GM12864 (cell line): ENCODE results near the gene RPS14.
A peak's percentile ranks its signal among the peaks of the same experiment; 100 is the strongest.

Experiments used
- DNase-seq: peaks from one replicate; pipeline ENCODE4 v3.0.0-alpha.2; 2011; ENCODE audit warnings: low read depth
- H3K4me3 ChIP-seq: 2 replicates; pipeline ENCODE4 v1.5.1; 2011; ENCODE audit warnings: mild to moderate bottlenecking, low read depth, low read length, control low read depth
- TF ChIP-seq, protein P1 (sequence below): IDR thresholded peaks from 2 replicates; pipeline ENCODE4 v1.5.1; 2011; ENCODE audit warnings: low read depth, mild to moderate bottlenecking, moderate library complexity, low read length, control low read depth, inconsistent platforms; ENCODE audit errors: missing control alignments

RPS14 gene

DNA sequence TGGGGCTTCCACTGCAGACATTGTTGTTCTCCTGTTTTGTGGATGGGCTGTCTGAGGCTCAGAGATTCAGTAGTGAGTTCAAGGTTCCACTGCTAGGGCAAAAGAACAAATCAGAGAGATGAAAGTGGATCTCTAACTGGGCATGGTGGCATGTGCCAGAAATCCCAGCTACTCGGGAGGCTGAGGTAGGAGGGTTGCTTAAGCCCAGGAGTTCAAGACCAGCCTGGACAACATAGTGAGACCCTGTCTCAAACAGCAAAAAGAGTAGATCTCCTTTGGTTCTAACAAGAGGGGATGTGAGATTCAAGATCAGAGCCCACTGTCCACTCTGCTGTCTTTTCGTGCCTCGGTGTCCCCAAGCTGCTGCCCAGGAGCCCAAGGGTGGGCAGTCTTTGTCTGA is 46.6 kb upstream of the RPS14 start:
- no peak overlapping the region for H3K4me3 ChIP-seq
- TF ChIP-seq, protein P1, sequence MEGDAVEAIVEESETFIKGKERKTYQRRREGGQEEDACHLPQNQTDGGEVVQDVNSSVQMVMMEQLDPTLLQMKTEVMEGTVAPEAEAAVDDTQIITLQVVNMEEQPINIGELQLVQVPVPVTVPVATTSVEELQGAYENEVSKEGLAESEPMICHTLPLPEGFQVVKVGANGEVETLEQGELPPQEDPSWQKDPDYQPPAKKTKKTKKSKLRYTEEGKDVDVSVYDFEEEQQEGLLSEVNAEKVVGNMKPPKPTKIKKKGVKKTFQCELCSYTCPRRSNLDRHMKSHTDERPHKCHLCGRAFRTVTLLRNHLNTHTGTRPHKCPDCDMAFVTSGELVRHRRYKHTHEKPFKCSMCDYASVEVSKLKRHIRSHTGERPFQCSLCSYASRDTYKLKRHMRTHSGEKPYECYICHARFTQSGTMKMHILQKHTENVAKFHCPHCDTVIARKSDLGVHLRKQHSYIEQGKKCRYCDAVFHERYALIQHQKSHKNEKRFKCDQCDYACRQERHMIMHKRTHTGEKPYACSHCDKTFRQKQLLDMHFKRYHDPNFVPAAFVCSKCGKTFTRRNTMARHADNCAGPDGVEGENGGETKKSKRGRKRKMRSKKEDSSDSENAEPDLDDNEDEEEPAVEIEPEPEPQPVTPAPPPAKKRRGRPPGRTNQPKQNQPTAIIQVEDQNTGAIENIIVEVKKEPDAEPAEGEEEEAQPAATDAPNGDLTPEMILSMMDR = no peak
- no peak for DNase-seq

GRCh38 chr5:150492621-150493020 is 43.1 kb upstream of the RPS14 start:
- no peak for DNase-seq
- no peak overlapping the region for H3K4me3 ChIP-seq
- TF ChIP-seq, protein P1 = no peak

DNA sequence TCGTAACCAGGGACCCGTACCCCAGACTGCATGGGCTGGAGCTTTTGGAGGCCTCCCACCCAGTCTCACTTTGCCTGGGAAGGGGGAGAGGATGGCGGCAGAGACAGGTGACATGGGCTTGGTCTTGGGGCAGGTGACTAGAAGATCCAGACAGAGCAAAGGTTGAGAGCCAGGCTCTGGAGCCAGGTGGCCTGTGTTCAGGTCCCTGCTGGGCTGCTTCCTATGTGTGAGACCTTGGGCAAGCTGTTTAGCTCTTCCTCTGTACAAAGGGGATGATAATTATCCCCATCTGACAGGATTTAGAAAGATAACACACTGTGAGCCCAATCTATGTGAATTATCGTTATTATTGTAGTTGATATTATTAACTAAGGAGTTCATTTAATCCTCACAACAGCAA is 42.3 kb upstream of the RPS14 start:
- no peak for DNase-seq
- TF ChIP-seq, protein P1 = no peak
- no peak overlapping the region for H3K4me3 ChIP-seq

GRCh38 chr5:150490754-150491153 is 41.2 kb upstream of the RPS14 start:
- TF ChIP-seq, protein P1 = no peak
- DNase-seq = no peak
- no peak overlapping the region for H3K4me3 ChIP-seq

DNA sequence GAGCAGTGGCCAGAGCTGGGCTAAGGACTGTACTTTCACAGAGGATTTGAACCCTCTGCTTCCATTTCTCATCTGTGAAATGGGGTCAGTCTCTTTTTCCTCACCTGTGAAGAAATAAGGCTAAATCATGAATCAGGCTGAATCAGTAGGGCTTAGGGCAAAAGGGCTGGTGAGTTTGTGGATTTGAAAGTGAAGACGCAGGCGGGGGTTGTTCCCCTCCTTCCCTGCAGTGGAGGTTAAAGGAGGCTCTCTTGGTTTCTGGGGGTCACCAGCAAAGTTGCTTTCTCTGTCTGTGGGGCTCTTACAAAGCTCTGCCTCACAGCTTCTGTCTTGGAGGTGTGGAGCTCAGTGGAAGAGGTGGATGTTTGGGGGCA is 40.7 kb upstream of the RPS14 start:
- H3K4me3 ChIP-seq = no peak overlapping the region
- no peak for DNase-seq
- TF ChIP-seq, protein P1 = no peak

GRCh38 chr5:150489360-150490295 is 40.1 kb upstream of the RPS14 start:
- TF ChIP-seq, protein P1 = no peak
- no peak overlapping the region; the same call in 1 of the 2 replicates for H3K4me3 ChIP-seq
- DNase-seq = peak; percentile 67
